ENCODE measurements around the gene PIEZO2.
"Not testable (repeated sequence)": the region's sequence is repeated elsewhere in the genome, so short reads cannot be mapped to it uniquely, and the experiment has no call there.

The PIEZO2 gene

GRCh38 chr18:10878703-10879102 is 270.7 kb downstream of the PIEZO2 start:
- DNase-seq = no peak

GRCh38 chr18:10877987-10878386 is 271.4 kb downstream of the PIEZO2 start:
- DNase-seq = no peak

DNA sequence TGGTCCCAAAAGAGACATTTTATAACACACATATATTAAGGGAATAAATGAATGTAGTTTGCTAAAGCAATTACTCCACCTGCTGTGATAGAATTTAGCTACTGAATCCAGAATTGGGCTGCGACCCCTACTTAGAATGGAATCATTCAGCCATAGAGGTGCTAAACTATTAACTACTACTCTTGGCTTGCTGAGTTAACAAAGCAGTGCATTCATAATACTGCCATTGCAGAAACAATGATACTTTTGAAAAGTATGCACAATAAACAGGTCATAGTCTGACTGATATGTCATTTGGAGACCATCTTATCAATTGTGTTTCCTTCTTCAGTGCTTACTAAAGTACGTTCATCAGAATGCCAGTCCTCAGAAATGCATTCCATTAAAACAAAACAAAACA is 273.6 kb downstream of the PIEZO2 start:
- DNase-seq = no peak

DNA sequence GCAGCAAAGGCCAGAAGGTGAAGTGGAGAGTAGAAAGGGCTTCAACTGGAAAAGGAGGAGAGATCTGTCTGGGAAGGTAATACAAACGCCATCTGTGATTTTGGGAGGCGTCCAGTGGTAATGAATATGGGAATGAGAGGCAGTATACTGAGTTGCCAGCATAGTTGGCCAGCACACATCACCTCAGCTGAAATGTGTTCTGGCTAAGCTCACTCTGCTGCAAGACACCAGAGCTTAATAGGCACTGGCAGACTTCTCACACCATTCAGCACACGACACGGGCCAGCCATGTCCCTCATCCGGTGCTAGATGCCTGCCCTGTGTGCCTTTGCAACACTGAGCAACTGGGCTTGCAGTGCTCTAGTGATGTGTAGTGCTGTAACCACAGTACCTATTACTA is 277.1 kb downstream of the PIEZO2 start:
- DNase-seq = no peak

GRCh38 chr18:10864722-10865121 is 284.6 kb downstream of the PIEZO2 start:
- no peak for DNase-seq

- DNase-seq = no peak
Measured at GRCh38 chr18:10863026-10863425, 286.3 kb downstream of the PIEZO2 start.

DNA sequence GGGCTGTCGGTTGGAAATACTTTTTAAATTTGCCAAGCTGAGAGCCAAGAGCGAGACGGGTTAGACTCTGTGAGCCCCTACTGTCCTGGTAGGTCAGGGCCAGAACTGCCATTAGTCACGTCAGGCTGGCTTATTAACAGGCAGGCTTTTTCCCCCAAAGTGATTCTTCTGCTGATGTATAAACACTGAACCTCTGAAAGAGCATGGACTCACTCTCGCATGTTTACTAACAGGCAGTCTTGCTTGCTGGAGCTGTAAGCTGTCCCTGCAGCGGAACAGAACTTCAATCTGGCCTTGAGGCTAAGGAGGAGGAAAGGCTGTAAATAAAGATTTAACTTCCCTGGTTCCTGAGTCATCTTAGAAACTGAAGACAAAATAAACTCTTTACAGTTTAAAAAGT is 288.4 kb downstream of the PIEZO2 start:
- DNase-seq = no peak

GRCh38 chr18:10860382-10860781 is 289.0 kb downstream of the PIEZO2 start:
- DNase-seq = no peak

DNA sequence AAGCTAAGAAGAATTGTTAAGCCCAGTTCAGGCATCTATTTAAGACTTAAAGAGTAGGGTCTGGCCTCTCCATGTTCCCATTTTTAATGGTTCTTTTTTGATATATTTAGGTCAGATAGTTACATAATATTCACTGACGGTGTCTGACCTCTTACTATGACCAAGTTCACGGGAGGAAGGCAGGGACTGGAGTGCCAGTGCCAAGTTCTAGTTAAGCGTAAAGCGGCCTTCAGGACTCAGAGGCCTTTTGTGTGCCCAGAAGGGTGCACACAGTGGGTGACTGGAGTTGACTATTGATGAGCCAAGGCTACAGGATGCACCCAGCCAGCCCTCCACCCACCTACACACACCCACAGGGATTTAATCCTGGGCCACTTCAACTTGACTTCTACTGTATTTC is 290.9 kb downstream of the PIEZO2 start:
- DNase-seq = no peak

DNA sequence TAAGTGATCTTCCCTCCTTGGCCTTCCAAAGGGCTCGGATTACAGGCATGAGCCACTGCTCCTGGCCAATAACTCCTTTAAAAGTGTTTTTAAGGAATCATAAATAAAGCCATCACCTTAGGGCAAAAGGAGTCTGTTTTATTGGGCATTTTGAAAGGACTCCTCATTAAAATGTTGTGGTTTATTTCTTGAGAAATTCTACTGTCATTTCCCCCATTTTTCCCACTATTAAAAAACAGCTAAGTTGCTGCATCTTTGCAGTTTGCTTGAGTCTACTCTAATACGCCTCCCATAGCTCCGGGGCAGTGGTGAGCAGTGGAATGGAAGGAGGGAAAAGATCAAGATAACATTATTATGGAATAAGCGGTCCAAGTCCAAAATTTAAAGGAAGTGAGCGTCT is 293.2 kb downstream of the PIEZO2 start:
- no peak for DNase-seq

DNA sequence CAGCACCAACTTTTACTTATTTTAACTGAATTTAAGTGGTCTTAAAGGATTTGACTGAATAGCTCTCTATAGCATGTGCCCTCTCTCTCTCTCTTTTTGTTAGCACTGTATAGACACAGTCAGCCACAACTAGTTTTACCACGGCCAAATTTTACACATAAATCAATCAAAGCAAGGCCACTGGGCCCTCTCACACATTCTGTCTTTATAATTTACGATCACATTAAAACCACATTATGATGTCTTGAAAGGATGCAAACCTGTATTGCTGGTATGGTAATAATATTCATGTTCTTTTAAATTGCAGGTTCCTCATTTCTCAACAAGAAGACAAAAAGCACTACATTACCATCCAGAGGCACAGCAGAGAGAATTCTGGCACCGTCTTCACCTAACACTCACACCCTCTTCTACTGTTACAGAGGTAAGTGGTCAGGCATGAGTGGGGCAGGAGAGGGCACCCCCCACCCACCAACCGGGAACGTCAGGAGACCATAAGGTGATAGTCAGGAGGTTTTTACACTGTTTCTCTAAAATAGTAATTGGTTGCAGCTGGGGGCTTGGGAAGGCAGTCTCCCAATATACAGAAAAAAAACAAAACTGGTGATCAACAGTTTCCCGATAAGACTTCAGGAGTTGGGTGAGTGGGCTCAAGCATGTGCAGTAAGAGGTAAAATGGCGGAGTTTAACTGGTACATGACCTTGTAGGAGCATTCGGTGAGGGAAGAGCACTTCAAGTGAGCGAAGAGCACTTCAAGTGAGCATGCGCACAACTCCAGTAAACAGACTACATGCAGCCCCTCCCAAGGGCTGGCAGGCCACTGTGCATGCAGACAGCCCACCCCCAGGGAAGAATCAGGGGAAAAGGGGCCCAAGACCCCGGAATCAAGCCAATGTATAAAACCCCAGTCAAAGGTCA is 296.7 kb downstream of the PIEZO2 start:
- DNase-seq = no peak

- DNase-seq = peak in 1 of 2 donors; percentile 7
Measured at GRCh38 chr18:10851824-10852319, 297.5 kb downstream of the PIEZO2 start.

DNA sequence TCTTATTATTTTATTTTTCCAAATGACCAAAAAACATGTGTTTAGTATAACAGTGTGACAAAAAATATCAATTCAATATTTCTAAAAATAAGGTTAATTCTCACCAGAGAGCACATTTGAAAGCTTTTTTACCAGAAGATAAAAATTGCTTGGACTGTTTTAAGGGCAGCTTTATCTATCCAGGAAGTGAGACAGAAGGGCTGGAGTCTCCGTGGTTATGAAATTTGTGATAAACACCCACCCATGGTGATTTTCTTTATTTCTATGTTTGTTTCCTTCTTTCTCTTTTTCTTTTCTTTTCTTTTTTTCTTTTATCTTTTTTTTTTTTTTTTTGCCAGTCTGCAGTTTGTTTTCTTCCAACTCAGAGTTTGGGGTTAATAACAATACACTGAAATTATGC is 298.5 kb downstream of the PIEZO2 start:
- DNase-seq = no peak

GRCh38 chr18:10850216-10850615 is 299.2 kb downstream of the PIEZO2 start:
- DNase-seq = no peak

GRCh38 chr18:10847907-10848306 is 301.5 kb downstream of the PIEZO2 start:
- no peak for DNase-seq

GRCh38 chr18:10847408-10847790 is 302.0 kb downstream of the PIEZO2 start:
- no peak for DNase-seq

DNA sequence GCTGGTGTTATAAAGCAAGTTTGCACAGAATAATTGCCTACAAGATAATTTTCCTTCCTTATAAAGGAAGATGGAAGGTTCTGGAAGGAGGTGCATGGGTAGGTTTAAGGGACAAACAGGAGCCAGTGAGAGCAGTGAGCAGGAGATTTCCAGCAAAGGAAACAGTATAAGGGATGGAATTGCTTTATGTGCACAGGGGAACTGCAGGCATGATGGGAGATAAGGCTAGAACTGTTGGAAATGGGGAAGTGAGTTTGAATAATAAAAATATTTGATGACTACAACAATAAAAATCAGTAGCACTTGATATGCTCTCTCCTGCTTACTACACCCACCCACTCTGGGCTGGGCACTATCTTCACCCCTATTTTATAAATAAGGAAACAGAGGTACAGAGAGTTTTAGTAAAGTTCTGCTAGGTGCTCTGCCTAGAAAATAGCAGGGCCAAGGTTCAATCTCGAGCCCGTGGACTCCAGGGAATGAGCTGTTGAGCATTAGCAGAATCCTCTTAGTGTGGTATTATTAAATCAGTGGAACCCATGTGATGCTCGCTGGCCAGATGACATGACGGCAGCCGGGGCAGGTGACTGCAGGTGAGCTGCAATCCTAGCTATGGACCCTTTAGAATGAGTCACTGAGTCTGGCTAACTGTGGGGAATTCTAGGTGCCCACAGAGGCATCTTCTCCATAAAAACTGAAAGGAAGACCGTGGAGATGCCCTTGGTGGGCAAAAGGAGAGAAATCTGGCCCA is 302.5 kb downstream of the PIEZO2 start:
- no peak for DNase-seq

- DNase-seq = not testable (repeated sequence)
Measured at GRCh38 chr18:10846035-10846434, 303.3 kb downstream of the PIEZO2 start.

DNA sequence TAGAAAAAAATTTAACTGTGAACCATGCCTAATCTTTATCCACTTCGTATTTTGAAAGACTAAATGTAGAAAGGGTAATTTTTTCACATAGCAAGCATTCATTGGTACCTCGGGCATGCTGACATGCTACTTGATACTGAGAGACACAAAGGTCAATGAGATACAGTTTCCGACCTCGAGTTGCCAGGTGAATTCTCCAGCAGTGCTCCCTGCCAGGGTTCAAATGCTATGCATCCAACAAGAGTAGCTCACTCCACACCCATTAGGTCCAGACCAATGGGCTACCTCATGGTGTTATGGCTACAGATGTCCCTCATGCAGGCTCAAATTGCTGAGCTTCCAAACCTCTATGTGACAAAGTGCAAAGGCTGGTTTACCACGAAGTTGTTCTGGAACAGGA is 305.8 kb downstream of the PIEZO2 start:
- no peak for DNase-seq

DNA sequence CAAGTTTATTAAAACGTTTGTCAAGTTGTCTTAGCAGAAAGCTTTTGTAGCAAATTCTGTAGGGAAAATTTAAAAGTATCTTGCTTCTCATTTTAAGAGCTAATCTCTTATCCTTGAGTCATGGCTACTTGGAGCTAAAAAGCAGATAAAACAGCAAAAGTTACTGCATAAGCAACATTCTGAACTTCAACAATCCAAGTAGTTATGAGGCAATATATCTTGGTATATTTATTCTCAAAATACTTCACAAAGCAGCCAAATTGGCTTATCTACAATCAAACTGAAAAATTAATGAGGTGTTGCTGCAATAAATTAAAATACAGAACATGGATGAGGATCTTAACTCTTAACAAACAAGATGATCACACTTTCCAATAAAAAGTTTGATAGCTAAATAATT is 306.5 kb downstream of the PIEZO2 start:
- no peak for DNase-seq

GRCh38 chr18:10842371-10842770 is 307.0 kb downstream of the PIEZO2 start:
- no peak for DNase-seq

DNA sequence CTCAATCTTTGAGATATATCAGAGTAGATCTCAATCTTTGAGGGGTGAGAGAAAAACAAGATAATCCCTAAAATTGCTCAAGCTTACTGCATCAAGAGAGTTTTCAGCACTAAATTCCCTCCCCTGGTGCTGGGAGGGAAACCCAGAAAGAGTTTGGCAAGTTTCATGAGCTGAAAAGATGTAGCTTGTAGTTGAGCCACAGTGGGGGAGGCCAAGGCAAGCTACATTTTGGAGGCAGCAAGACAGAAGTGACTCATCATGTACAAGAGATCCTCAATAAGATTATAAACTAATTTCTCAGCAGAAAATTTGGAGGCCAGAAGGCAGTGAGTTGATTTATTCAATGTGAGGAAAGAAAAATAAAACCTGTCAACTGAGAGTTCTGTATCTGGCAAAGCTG is 308.2 kb downstream of the PIEZO2 start:
- no peak for DNase-seq

- no peak for DNase-seq
Measured at GRCh38 chr18:10840743-10841142, 308.6 kb downstream of the PIEZO2 start.

DNA sequence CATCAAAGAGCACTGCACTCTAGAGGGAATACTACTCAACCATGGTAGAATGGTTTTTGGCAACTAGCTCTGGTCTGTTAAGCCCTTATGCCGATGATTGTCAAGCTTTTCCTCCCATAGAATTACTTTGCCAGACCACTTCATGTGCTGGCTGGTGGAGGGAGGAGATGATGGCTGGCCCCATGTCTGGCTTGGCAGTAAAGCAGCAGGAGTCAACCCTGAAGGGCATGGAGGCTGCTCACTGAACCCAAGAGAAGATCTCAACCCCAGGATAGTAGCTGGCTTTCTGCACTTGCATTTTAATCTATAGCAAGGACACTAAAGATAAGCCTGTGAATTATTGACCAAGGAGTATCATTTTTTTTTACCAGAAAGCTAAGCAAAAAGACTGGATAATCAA is 309.9 kb downstream of the PIEZO2 start:
- DNase-seq = no peak

All from CD4-positive, alpha-beta T cell treated with Interleukin-1 beta for 1 hour (primary cell).